Dedifferentiated amniotic fluid mesenchymal stem cell (primary cell): ENCODE measurements around the gene DDR1.
"Not testable (repeated sequence)": the region's sequence is repeated elsewhere in the genome, so short reads cannot be mapped to it uniquely, and the experiment has no call there.

ENCODE experiments used
- DNase-seq: peaks from one replicate; pipeline ENCODE4 v3.0.0-alpha.2; 2016; ENCODE audit errors: extremely low spot score

Gene DDR1

GRCh38 chr6:30917487-30917886 is 33.2 kb downstream of the DDR1 start:
- DNase-seq, result no peak

DNA sequence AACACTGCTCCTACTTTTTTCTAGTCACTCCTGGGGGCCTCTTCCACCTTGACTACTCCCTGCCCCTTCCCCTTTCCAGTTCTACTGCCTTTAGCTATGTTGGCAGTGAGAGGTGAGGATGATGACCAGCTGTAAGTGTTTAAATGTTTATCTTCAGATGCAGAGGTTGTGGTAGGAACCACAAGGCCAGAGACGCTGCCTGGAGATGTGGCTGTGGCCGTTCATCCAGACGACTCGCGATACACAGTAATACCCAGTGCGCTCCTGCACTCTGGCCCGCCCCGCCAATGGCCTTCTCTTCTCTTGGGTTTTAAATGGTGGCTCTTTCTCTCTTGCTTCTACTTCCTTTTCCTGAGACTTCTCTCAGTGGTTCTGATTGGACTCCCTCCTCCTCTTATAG is 34.4 kb downstream of the DDR1 start:
- DNase-seq, result no peak

DNA sequence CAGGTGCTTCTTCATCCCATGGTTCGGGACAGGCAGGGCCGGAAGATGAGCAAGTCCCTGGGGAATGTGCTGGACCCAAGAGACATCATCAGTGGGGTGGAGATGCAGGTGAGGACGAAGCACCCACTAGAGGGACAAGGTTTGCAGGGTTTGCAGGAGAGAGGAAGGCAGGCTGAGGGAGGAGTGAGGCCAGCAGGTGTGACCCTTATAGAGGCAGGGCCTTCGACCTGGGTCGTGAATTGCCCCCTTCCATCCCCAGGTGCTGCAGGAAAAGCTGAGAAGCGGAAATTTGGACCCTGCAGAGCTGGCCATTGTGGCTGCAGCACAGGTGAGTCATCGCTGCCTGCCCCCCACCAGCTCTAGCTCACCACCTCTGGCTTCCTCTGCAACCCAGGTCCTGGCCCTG is 38.1 kb downstream of the DDR1 start:
- no peak for DNase-seq

GRCh38 chr6:30924040-30924627 is 39.8 kb downstream of the DDR1 start:
- DNase-seq, result not testable (repeated sequence)

DNA sequence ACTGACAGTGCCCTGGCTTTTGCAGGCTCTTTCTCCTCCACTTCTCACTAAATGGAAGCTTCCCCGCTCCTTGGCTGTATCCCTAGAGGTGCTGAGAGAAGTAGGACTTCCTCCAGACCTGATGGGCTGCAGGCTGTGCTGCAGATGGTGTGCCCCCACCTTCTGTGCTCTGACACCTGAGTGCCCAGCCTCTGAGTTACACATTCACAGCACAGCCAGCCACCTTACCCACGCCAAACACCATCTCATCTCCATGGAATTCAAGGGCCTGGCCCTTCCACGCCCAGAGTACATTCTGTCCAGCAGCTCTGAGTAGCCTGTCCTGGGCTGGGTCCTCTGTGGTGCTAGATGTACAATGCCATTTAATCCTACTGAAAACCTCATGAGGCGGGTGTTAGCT is 42.3 kb downstream of the DDR1 start:
- no peak for DNase-seq

DNA sequence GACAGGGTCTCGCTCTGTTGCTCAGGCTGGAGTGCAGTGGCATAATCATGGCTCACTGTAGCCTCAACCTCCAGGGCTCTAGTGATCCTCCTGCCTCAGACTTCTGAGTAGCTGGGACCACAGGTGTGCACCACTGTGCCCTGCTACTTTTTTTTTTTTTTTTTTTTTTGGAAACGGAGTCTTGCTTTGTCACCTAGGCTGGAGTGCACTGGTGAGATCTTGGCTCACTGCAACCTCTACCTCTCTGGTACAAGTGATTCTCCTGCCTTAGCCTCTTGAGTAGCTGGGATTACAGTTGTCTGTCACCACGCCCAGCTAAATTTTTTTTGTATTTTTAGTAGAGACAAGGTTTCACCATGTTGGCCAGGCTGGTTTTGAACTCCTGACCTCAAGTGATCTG is 42.8 kb downstream of the DDR1 start:
- not testable (repeated sequence) for DNase-seq

- no peak for DNase-seq
Observed at GRCh38 chr6:30928677-30929076, 44.4 kb downstream of the DDR1 start.

DNA sequence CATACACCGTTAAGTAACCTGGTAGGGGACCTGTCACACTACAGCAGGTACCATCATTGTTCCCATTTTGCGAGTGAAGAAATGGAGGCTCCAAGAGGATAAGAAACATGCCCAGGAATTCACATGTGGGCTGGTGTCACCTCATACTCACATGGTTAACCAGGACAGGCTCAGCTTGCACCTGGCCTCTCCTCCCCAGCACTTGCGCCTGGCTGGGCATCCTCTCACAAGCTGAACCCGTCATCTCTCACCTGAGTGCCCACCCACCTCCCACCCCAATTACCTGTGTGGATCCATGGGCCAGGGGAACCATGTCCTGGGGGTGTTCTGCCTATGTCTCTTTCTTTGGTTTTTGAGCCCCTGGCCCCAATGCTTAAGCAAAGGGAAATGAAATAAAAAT is 46.2 kb downstream of the DDR1 start:
- DNase-seq, result no peak

- no peak for DNase-seq
Observed at GRCh38 chr6:30931272-30931671, 47.0 kb downstream of the DDR1 start.

DNA sequence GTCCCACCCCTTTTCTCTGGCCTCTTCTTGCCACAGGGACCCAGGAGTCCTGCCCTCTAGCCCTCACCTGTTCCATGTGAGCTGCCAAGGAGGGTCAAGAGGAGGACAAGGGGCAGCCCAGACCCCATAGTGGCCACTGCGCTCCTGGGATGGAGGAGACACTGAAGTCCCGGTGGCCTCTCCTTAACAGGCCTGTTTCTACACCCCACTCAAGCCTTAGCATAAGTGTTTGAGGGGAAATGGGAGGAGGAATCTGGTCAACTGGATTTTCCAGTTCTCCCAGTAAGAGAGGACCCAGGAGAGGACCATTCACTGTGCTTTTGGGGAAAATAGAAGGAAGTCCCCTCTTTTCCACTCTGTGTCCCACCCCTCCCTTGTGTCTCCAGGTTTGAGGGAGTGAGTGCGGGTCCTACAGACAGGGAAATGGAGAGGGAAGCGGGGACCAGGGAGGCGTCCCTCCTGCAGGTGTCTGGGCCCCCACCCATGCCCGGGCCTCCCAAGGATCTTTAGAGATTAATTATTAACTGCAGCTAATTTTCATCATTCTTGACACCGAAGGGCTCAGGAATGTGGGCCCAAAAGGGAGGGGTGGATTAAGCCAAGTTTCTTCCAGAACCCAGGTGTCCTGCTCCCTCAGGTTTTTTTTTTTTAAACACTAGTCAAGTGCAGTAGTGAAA is 47.8 kb downstream of the DDR1 start, which contains the start of gene SFTA2:
SFTA2 (minus strand) TSS at position 202 of the 677 bp plus-strand sequence; CDS start at position 128, 74 bp downstream.
- no peak for DNase-seq

DNA sequence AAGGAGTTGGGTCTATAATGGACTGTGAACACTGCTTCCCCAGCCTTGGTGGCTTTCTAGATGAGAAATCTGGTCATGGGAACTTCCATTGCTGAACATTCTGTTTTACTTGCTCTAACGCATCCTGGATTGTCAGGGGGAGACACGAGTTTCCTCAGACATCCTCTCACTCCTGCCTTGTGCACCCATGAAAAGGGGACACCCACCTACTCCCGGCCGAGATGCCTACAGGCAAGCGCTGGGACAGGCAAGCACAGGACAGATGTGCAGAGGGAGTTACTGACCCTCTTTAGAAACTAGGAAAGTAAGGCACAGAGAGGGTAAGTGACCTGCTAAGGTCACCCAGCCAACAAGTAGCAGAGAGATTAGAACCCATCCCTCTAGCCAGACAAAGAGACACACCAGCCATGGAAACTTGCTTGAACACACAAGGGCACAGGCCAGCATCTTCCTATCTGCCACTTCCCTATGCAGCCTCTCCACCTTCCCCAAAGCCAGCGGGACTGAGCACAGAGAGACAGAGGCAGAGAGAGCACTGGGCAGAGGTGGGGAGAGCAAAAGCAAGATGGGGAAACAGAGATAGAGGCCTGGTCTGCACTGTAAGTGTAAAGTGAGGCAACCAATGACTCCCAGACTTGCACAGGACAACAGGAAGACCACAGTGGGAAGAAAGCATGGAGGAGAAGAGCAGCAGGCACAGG is 48.5 kb downstream of the DDR1 start:
- no peak for DNase-seq

GRCh38 chr6:30935018-30935417 is 50.7 kb downstream of the DDR1 start:
- DNase-seq, result no peak

GRCh38 chr6:30937265-30937664 is 52.9 kb downstream of the DDR1 start:
- DNase-seq, result no peak

DNA sequence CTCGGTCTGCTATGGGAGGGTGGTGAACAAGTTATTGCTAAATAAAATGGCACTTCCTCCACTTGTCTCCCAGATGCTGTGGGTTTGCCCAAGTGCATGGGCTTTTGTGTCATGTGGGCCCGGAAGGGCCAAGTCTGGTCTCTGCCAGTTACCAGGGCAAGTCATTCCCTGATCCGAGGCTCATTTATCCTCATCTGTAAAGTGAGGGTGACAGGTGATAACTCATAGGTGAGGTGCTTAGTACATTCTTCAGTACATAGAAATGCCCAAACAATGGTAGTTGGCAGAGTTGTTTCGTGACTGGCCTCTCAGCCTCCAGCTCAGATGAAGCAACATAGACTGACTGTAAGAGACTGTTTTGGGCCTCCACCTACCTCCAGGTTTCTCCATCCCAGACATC is 54.4 kb downstream of the DDR1 start:
- DNase-seq, result no peak

GRCh38 chr6:30939473-30939872 is 55.2 kb downstream of the DDR1 start:
- DNase-seq, result no peak

- no peak for DNase-seq
Observed at GRCh38 chr6:30940361-30940986, 56.2 kb downstream of the DDR1 start, which contains the start of gene MUCL3. Gene MUCL3, plus strand, starts transcription at chr6:30940973. Its CDS starts 27 bp downstream, at chr6:30941000.

DNA sequence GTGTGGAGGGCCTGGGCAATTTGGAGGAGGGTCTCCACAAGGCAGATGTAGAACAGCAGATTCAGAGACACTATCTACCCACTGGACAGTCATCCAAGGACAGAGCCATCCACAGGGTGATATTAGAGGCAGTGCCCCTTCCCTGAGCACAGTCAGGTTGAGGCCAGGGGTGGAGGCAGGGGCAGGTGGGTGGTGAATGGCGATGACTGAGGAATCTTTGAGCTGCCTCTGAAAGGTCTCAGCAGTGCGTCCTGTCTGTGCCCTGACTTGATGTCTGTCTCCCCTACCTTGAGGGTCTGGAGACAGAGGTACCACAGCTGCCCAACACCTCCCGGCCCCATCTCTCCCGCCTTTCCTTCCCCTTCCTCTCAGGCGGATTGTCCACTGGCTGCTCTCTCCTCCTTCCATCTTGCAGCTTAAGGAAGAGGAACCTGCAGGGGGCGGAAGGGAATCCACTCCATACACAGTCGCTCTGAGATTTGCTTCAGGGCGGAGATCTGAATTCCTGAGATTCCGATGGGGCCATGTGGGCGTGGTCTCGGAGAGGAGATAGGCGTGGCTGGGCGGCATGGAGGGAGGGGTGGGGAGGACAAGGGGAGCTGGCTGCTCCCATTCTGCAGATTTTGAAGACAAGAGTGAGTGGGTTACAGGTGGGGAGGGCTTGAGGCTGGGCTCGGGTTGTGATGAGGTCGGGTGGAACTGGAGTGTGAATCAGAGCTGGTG is 58.2 kb downstream of the DDR1 start:
- DNase-seq, result peak; percentile 74

DNA sequence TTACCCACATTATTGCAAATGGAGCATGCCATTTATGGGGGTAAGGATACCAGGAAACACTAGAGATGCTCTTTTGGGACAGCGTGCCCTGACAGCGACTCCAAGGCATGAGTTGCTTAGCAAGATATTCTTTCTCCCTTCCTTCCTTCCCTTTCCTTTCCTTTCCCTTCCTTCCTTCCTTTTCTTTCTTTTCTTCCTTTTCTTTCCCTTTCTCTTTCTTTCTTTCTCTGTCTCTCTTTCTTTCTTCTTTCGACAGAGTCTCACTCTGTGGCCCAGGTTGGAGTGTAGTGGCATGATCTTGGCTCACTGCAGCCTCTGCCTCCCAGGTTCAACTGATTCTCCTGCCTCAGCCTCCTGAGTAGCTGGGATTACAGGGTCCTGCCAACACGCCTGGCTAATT is 59.7 kb downstream of the DDR1 start:
- no peak for DNase-seq

- DNase-seq, result no peak
Observed at GRCh38 chr6:30945281-30945680, 61.0 kb downstream of the DDR1 start.

- DNase-seq, result no peak
Observed at GRCh38 chr6:30947231-30947630, 62.9 kb downstream of the DDR1 start.

DNA sequence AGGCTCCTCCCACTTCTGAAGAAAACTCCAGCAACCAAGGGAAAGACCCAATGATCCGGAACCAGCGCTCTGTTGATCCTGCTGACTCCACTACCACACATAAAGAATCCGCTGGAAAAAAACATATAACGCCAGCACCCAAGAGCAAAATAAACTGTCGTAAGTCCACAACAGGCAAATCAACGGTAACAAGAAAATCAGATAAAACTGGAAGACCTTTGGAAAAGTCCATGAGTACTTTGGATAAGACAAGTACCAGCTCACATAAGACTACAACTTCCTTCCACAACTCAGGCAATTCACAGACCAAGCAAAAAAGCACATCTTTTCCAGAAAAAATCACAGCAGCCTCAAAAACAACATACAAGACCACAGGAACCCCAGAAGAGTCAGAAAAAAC is 64.5 kb downstream of the DDR1 start:
- DNase-seq, result no peak
